NCI-H2171 (cell line): ENCODE data around the gene DAD1.
"Not testable (repeated sequence)": the region's sequence is repeated elsewhere in the genome, so short reads cannot be mapped to it uniquely, and the experiment has no call there.

Experiments
- DNase-seq: peaks from one replicate; lab custom pipeline; 2025; lab: John Stamatoyannopoulos, UW

Gene DAD1

DNA sequence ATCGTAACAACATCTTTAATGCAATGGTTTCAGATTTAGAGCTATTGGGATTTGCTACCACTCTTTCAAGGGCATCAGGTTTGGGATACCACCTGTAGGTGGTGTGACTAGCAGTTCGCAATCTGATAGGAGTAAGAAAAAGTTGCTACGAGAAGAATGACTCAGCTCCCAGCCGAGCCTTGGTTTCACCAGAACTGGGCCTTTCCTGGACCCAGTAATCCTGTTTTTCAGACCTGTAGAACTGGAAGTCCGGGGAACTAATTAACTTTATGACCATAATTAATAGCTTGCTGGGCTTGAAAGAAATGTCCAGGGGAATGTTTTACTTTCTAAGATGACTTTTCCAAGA lies 9.8 kb upstream of the DAD1 start:
- peak; percentile 60 for DNase-seq

DNA sequence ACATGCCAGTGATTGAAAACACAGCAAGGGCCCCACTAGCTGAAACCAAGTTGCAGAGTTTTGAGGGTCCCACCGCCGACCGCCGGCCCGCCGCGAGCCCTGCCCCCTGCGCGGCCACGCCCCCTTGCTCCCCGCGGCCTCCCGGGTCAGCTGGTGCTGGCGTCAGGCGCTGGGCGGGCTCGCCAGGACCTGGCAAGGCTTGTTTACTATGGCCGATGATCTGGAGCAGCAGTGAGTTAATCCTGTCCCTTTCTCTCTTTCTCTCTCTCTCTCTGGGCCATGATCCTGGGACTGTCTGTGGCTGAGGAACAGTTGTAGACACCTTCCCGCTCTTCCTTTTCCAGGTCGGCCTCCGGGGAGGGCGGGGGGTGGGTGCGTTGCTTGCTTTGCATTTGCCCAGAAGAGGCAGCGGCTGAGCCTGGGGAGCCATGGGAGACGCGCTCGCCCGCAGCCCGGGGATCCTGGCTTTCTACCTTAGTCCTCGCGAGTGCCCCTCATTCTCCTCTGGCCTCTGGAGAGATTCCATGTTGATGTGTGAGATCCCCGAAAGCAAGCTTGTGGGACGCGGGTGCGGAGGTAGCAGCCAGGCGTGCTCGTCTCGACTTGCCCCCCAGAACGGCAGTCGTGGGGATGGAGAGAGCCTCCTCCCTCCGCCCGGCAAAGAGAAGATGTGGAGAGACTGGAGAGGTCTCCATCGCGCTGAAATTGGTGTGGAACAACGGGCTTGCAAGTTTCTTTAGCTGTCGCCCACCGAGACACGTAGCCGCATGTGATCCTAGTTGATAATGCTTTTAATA lies 9.3 kb upstream of the DAD1 start, which contains the start of gene ABHD4:
TSS of gene ABHD4 (plus strand) at position 202 of the 797 bp plus-strand sequence. CDS start at position 209, 7 bp downstream.
- peak; percentile 94 for DNase-seq

DNA sequence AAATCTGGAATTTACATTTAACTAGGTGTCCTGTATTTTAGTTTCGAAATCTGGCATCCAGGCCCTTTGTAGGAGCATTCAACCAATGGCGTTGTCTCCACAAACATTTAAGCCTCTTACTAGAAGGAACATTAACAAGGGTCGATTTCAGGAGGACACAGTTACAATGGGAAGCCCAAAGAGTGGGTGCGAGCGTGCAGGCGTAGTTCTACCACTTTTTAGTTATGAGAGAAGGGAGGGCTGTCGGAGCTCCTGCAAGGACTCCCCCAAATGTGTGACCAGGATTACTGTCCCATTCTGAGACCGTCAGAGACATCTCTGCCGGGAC lies 8.7 kb upstream of the DAD1 start:
- no peak for DNase-seq

DNA sequence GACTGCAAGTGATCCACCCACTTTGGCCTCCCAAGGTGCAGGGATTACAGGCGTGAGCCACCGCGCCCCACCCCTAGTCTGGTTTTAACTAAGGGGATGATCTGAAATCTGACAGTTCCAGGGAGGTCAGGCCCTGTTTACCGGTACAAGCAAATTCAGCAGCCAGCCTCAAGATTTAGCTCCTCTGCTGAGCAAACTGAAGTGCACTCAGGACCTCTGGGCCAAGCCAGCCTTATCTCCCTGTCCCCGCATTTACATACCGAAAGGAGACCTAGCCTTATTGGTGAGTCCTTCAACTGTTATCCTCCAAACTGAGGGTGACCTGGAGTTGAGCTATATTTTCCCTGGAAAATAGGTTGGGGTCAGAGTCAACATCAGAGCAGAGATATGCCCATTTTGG lies 8.2 kb upstream of the DAD1 start:
- no peak for DNase-seq

DNA sequence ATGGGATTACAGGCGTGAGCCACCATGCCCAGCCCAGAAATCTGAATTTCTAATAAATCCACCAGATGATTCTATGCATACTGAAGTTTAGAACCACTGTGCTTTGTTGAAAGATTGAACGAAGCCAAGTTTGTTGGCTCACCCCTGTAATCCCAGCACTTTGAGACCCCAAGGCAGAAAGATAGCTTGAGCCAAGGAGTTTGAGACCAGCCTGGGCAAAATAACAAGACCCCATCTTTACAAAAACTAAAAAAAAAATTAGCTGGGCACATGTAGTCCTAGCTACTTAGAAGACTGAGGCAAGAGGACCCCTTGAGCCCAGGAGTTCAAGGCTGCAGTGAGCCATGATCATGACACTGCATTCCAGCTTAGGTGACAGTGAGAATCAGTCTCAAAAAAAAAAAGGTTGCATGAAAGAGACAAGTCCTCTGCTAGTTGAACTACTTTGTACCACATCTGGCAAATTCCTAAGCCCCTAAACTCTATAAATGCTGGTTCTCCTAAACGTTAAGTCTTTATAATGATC lies 7.4 kb upstream of the DAD1 start:
- DNase-seq = no peak

DNA sequence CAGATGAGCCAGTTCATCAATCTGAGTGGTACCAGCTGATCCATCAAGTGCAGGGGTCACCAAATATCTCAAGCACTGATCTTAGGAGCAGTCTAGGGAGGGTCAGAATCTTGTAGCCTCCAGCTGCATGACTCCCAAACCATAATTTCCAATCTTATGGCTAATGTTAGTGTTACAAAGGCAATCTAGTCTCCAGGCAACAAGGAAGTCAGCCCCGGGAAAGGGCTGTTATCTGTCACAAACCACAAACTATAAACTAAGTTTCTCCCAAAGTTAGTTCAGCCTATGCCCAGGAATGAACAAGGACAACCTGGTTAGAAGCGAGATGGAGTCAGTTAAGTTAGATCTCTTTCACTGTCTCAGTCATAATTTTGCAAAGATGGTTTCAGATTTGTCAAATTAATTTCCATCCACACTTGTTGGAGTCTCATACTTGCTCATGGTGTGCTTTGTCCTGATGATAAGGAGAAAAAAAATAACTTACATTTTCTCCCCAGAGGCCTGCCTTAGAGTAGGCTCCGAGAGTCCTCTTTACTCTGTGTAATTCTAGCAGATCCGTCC lies 5.2 kb upstream of the DAD1 start:
- DNase-seq = no peak

DNA sequence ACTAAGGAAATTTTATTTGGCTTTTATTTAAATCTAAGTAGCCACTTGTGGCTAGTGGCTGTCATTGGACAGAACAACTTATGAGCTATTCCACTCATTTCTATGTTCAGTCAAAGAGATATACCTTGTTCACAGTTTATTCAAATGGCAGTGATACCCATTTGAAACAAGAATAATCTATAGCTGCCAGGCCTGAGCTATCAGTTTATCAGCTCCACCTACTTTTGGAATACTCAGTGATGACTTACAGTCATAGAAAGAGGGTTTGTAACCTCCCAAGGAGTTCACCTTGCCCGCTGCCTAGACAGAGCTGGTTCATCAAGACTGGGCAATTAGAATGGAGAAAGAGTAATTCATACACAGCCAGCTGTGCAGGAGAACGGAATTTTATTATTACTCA lies 4.6 kb upstream of the DAD1 start:
- DNase-seq = no peak

DNA sequence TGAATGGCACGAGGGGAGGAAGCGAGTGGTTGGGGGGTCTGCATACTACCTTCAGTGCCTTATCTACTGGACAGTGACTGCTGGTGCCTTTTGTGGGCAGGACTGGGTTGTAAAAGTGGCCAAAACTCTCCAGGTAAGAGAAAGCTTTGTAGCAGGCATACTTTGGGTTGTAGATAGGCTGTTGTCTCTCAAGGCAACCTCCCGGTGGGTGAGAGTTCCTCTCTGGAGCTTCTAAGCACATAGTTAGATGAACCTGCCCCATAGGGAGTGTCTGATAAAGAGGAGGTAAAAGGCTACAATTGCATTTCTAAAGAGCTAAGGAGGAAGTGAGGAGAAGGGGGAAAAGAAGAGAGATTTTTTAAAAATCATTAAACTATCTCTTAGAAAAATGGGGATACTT lies 4.2 kb upstream of the DAD1 start:
- DNase-seq = no peak

DNA sequence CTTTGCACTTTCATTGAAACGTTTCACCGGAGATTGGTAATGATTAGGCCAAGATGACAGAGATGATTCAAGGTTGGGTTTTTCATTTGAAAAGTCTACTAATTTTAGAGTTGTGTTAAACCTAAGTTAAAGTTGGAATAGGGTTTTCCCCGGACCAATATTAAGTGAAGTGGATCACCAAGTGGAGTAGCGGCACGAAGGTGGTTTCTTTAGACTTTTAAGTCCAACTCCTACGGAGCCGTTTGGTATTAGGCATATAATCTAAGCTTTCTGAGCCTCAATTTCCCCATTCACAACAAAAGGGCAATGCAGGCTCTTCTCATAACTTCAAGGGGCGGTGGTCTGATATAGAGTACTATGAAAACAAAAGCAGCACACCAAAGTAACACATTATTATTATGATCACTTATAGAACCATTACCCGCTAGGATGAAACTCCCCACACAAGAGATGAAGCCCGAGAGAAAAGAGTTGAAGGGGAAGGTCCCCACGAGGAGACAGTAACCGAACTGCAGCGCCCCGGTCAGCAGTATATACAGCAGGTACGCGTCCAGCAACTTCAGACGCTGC lies 413 bp downstream of the DAD1 start:
- DNase-seq = no peak

DNA sequence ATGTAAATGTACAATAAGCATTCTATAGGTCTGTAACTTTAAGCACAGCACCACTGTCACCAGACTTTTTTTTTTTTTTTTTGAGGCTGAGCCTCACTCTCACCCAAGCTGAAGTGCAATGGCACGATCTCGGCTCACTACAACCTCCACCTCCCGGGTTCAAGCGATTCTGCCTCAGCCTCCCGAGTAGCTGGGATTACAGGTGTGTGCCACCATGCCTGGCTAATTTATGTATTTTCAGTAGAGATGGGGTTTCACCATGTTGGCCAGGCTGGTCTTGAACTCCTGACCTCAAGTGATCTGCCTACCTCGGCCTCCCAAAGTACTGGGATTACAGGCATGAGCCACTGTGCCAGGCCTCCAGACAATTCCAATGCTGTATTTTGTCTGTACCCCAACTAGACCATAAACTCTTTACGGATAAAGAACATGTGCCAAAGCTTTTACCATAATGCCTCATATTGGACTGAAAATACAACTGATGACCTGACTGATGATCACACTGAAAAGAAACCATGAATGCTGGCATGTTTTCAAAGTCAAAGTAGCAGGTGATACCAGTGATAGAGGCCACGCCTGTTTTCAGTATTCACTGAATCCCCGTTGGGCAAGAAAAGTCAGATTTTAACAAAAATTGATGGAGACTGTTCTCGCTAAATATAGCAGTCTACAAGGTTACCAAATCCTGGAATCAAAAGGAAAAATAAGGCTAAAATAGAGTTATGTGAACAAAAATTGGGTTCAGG lies 1.2 kb downstream of the DAD1 start:
- DNase-seq = not testable (repeated sequence)

DNA sequence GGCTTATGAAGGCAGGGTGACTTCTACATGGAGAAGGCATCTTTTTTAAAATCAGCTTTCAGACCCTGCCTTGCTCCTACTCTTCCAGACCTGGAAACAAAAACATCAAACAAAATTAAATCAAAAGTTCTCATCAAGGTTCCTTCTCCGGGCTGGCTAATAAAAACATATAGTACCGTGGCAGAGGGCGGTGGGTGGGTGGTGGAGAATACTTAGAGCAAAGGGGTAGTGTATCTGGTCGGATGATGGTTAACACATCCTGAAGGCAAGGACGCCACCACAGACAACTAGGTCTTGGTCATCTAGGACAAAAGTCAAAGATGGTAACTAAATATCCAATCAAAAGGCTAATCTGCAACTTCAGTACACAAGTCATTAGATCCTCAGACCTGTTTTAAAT lies 1.8 kb downstream of the DAD1 start:
- DNase-seq = no peak

DNA sequence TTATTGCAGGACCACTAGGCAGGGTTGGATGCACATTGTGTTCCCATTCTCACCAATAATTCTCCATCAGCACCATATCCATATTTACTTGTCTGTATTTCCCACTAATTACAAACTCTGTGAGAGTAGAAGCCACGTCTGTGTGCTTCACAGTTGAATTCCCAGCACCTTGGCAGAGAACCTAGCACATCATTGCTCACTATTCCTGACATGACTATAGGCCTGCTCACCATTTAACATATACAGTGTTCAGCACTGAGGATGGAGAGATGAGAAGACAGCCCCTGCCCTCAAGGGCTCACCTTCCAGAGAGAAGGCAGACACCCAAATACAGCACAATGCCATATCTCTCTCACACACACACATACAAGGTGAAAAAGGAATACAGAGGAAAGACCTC lies 5.0 kb downstream of the DAD1 start:
- DNase-seq = no peak

DNA sequence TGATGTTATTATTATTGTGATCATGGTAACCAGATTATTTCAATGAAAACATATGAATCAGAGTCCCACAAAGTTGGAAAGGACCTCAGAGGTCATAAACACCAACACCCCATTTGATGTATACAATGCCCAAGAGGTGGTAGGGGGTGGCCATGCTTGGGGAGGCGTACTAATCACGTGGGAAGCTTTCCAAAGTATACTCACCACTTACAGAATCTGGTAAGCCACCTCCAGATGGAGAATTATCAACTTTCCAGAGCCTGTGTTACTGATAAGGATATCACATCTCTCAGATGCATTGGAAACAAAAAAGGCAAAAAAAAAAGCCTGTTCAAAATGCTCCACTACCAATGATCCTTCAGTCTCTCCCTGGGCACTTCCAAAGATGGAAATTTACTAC lies 8.4 kb downstream of the DAD1 start:
- DNase-seq = no peak

DNA sequence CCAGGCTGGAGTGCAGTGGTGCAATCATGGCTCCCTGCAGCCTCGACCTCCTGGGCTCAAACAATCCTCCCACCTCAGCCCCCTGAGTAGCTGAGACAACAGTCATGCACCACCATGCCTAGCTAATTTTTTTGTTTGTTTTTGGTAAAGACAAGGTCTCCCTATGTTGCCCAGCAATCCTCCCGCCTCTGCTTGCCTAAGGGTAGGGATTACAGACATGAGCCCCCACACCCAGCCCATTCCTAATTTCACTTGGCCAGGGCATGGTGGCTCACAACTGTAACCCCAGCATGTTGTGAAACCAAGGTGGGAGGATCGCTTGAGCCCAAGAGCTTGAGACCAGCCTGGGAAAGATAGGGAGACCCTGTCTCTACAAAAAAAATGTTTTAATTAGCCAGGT lies 9.1 kb downstream of the DAD1 start:
- DNase-seq = no peak

DNA sequence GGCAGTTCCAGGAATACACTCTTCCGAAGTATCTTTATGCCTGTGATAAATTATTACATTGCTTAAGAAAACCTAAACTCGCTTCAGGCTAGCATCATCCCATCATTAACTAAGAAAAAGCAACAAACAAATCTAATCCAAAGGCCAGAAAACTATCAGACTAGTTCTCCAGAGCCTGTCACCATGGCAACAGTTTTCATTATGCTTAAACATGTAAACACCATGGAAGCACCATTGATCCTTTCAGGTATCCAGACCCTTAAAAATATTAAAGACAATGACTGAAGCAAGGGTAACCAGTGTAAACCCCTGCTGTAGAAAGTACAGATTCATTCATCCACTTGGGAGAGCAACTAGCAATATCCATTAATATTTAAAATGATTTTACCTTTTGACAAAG lies 9.8 kb downstream of the DAD1 start:
- no peak for DNase-seq

DNA sequence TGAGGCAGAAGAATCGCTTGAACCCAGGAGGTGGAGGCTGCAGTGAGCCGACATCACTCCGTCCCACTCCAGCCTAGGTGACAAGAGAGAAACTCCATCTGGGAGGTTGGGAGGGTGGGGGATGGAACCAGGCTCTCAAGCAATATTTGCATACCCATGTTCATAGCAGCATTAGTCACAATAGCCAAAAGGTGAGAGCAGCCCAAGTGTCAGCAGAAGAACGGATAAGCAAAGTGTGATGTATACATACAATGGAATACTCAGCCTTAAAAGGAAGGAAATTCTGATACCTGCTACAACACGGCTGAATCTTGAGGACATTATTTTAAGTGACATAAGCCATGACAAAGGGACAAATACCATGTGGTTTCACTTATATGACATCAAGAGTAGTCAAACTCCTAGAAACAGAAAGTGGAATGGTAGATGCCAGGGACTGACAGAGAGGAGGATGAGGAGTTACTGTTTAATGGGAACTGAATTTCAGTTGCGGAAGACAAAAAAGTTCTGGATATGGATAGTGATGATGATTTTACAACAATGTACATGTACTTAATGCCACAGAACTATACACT lies 11.6 kb downstream of the DAD1 start:
- no peak for DNase-seq

DNA sequence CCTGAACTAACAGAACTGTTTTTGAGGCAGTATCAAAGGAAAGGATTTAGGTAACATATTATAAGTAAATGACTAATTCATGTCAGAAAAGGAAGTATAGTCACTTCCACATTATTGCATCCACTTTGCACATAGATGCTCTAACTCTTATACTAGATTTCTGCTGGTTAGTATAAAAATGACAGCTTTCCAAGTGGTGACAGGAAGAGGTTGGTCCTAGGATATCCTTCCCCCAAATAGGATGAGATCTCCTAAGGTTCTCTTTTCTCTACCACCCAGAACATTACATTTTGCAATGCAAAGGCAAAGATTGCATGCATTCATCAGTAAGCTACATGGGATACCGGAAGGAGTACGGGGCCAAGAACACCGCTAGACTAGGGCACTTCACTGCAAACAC lies 15.2 kb downstream of the DAD1 start:
- no peak for DNase-seq

DNA sequence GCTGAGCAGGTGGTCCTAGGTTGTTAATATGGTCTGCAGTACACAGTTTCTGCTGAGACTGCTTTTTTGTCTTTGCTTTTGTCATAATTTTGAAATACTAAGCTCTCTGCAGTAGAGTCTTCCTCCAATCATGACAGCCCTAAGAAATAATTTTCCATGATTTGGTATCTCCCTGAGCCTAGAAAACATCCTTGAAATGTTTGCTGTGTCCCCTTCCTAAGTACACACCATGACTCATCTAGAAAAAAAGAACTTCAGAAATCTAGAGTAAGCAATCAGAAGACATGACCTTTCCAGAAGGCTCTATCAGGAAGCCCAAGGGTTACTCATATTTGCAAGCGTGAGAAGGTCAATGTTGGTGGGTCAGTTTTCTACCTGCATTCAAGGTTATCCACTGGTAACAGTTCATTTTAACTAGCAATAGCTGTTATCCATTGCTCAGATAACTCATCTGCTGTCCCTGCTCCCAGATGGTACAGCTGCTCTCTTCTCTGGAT lies 16.4 kb downstream of the DAD1 start:
- no peak for DNase-seq

DNA sequence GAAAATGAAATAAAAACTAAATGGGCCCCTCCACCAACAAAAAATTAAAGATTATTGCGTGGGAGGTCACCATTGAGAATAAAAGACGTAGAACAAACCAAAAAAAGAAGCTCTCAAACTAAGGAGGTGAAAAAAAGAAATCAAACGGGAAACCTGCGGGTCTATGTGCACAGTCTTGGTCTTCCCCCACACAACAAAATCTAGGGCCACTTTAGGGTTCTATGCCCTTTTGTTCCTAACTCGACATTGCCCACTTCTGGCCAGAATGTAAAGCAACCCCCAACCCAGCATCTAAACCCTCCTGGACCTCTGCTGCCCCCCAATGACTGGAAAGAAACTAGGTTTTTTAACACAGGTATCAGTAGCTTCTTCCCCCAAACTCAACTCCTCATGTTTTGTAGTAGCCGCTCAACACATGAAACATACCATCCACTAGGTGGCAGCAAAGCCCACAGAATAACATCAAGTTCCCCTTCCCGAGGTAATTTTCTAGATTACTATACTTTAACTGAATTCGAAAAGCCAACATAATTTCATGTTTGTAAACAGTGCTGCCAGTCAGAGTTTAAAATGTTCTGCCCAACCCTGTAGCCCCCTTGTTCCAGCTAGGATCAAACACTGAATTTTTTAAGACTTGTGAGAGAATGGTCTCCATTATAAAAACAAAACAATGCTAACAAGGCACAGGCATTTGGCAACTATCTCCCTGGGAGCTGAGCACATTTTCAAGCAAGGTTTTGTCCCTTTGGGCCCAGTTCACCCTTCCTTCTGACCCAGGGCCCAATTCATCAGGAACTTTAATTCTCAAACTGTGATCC lies 18.7 kb downstream of the DAD1 start:
- DNase-seq = peak; percentile 99

DNA sequence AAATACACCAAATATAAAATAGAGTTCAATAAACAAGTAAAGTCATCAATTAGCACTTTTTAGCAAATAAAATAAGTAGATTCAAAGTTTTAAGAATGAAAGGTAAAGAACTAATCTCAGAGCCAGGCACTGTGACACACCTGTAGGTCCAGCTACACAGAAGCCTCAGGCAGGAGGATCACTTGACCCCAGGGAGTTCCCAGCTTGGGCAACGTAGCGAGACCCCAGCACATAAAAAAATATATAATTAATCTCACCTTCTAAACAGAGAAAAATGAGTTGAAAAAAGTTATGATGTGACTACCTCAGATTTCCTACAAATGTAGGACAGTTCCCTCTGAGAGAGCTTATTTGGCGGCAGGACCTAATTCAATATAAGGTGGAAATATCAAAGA lies 19.3 kb downstream of the DAD1 start:
- DNase-seq = no peak

DNA sequence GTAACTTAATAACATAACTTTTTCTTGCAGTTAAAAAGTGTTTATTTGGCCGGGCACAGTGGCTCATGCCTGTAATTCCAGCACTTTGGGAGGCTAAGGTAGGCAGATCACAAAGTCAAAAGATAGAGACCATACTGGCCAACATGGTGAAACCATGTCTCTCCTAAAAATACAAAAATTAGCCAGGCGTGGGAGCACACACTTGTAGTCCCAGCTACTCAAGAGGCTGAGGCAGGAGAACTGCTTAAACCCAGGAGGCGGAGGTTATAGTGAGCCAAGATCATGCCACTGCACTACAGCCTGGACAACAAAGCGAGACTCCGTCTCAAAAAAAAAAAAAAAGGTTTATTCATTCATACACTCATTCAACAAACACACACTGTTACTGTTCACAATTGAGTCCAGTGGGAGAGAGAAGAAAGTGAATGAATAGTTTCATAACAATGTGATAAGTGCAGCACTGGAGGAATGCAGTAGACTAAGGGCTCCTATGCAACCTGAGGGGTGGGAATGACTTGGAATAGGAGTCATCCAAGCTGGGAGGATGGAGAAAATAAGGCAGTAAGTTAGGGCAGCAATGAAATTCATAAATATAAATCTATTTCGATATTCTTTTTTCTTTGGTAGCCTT lies 19.8 kb downstream of the DAD1 start:
- no peak for DNase-seq
